Testis (tissue), 3 donors: ENCODE data around the gene GKN2. TPM values are rescaled to one million over a fixed set of nuclear protein-coding genes. Genes with fewer than 3 reads are reported as not detected.

ENCODE experiments used
- DNase-seq: peaks from one replicate; pipeline ENCODE4 v3.0.0-alpha.2; 2019
- H3K27ac ChIP-seq, 2 donors: fragments of 200-600 bp; sonication (generic); one replicate each; pipeline ENCODE4 v1.5.1; 2019
- H3K27me3 ChIP-seq: fragments of 200-600 bp; sonication (generic); one replicate; pipeline ENCODE4 v1.5.1; 2019
- H3K36me3 ChIP-seq: fragments of 200-600 bp; sonication (generic); one replicate; pipeline ENCODE4 v1.5.1; 2017; ENCODE audit warnings: low read depth; ENCODE audit errors: missing control alignments
- H3K4me1 ChIP-seq: fragments of 200-600 bp; sonication (generic); one replicate; pipeline ENCODE4 v1.5.1; 2019
- H3K4me3 ChIP-seq, 2 donors: fragments of 200-600 bp; sonication (generic); one replicate each; pipeline ENCODE4 v1.5.1; 2017 to 2019
- H3K9me3 ChIP-seq: fragments of 200-600 bp; sonication (generic); one replicate; pipeline ENCODE4 v1.5.1; 2017
- CTCF ChIP-seq, 3 experiments: fragments of 450-650 bp in 2 of 3; fragments of 200-600 bp in 1 of 3; sonication (generic) in 1 of 3; IDR thresholded peaks; one replicate each; pipeline ENCODE4 v1.5.1; 2016 to 2019; ENCODE audit warnings: antibody characterized with exemption in 3 of 3, mild to moderate bottlenecking in 2 of 3, moderate library complexity in 1 of 3
- POLR2A ChIP-seq: fragments of 450-650 bp; IDR thresholded peaks from one replicate; pipeline ENCODE4 v1.6.1; 2017; ENCODE audit warnings: antibody characterized with exemption, mild to moderate bottlenecking, moderate library complexity
- WGBS, 2 donors: methylation state at CpG; one replicate each; pipeline ENCODE4 v1.1.5; 2018; 5-methylcytosine and 5-hydroxymethylcytosine counted together
- intact Hi-C: fragments of 100-400 bp; cut with DNase I; formaldehyde crosslinking; loops from one replicate; pipeline ENCODE4 v1.15.1; 2023; ENCODE audit warnings: low total_unique reads
- polyA plus RNA-seq: library from polyadenylated mRNA; stranded (reverse); fragments of 350-450 nt; fragmentation: Illumina TruSeq; extraction: RNeasy Lipid Tissue Mini Kit (QIAGEN cat#74804); gene quantifications from one replicate; pipeline ENCODE4 v1.2.3, GENCODE V29; 2014; ENCODE audit warnings: low read depth, low replicate concordance; ENCODE audit not compliant: insufficient read depth
- total RNA-seq, 2 donors: library from RNA; depleted of rRNA; stranded (reverse); fragments of >200 nt; gene quantifications; one replicate each; pipeline ENCODE4 v1.2.3, GENCODE V29; 2016

GKN2 gene
- total and polyA plus RNA-seq, 3 donors from 2014 or later, result not detected

GRCh38 chr2:68980956-68981355 lies 28.3 kb upstream of the GKN2 start:
- WGBS, 2 donors, result 68 to 70% methylated on average over 1 of the region's 1 CpG
- Histone ChIP-seq H3K9me3 (no peaks in the 10 kb centered on the region), H3K4me3 (no peak overlapping the region), H3K27me3 (no peaks in the 10 kb centered on the region), H3K36me3 (no peaks in the 10 kb centered on the region), H3K27ac (no peak overlapping the region), H3K4me1 (no peaks in the 10 kb centered on the region)
- TF ChIP-seq CTCF (IDR thresholded peaks at IDR 0.05) (no peak), POLR2A (no peak)
- intact Hi-C loops, result no loop called here
- DNase-seq, result no peak

GRCh38 chr2:68978098-68978497 lies 25.4 kb upstream of the GKN2 start:
- Histone ChIP-seq H3K27ac (no peak overlapping the region), H3K36me3 (no peaks in the 10 kb centered on the region), H3K9me3 (no peaks in the 10 kb centered on the region), H3K4me3 (no peak overlapping the region), H3K27me3 (no peaks in the 10 kb centered on the region), H3K4me1 (no peaks in the 10 kb centered on the region)
- 74 to 75% methylated on average over 3 of the region's 3 CpGs for WGBS, 2 donors
- DNase-seq, result no peak
- no peak for TF ChIP-seq CTCF (IDR thresholded peaks at IDR 0.05)
- TF ChIP-seq POLR2A, result no peak
- intact Hi-C loops, result no loop called here

- no peaks in the 10 kb centered on the region for H3K36me3 ChIP-seq
- DNase-seq, result no peak
- 79 to 91% methylated on average over 4 of the region's 4 CpGs for WGBS, 2 donors
- H3K4me1 ChIP-seq, result no peaks in the 10 kb centered on the region
- no peak overlapping the region for H3K27ac ChIP-seq
- H3K27me3 ChIP-seq, result no peaks in the 10 kb centered on the region
- H3K9me3 ChIP-seq, result no peaks in the 10 kb centered on the region
- no peak for TF ChIP-seq POLR2A
- no peak for TF ChIP-seq CTCF (IDR thresholded peaks at IDR 0.05)
- H3K4me3 ChIP-seq, result no peak overlapping the region
- intact Hi-C loops, result no loop called here
These were observed 24.8 kb upstream of the GKN2 start for GRCh38 chr2:68977453-68977852.

- Histone ChIP-seq H3K27ac (no peak overlapping the region), H3K4me3 (no peak overlapping the region), H3K36me3 (no peaks in the 10 kb centered on the region), H3K4me1 (no peaks in the 10 kb centered on the region), H3K27me3 (no peaks in the 10 kb centered on the region), H3K9me3 (no peaks in the 10 kb centered on the region)
- DNase-seq, result no peak
- 95 to 97% methylated on average over 2 of the region's 2 CpGs for WGBS, 2 donors
- TF ChIP-seq CTCF (IDR thresholded peaks at IDR 0.05) (no peak), POLR2A (no peak)
- intact Hi-C loops, result no loop called here
These were observed 23.2 kb upstream of the GKN2 start for GRCh38 chr2:68975844-68976243.

- no peak for DNase-seq
These were observed 22.4 kb upstream of the GKN2 start for GRCh38 chr2:68974946-68975665.

More at GRCh38 chr2:68974946-68975665, 22.4 kb upstream of the GKN2 start:
- no peaks in the 10 kb centered on the region for H3K9me3 ChIP-seq
- no peak overlapping the region for H3K27ac ChIP-seq
- WGBS, 2 donors, result 58 to 69% methylated on average over 9 of the region's 9 CpGs
- intact Hi-C loops, result no loop called here
- no peak overlapping the region for H3K4me3 ChIP-seq
- no peaks in the 10 kb centered on the region for H3K36me3 ChIP-seq
- no peak for TF ChIP-seq CTCF (IDR thresholded peaks at IDR 0.05)
- no peak for TF ChIP-seq POLR2A
- H3K4me1 ChIP-seq, result no peaks in the 10 kb centered on the region
- no peaks in the 10 kb centered on the region for H3K27me3 ChIP-seq
